GM12878 (cell line): ENCODE data around the gene GRM7. TPM values are rescaled to one million over a fixed set of nuclear protein-coding genes. Genes with fewer than 3 reads are reported as not detected.

ENCODE experiments used
- ATAC-seq: fragments of 200-7000 bp; cut with Tn5 transposase; 3 replicates; pipeline ENCODE4 v1.9.1; 2020; ENCODE audit warnings: mild to moderate bottlenecking, moderate library complexity
- BruUV-seq: library from RNA; stranded (reverse); fragments of 400-500 nt; replicated peaks from 2 replicates; lab custom pipeline; 2021; lab: Mats Ljungman, UMichigan
- CTCF ChIA-PET: fragments of 300-600 bp; sonication (Branson Sonifier 250); formaldehyde crosslinking; extraction: SDS; loops from one replicate; lab custom pipeline; 2021; ENCODE audit warnings: inconsistent platforms; lab: Yijun Ruan, JAX
- POLR2A ChIA-PET: fragments of 350-600 bp; formaldehyde crosslinking; extraction: SDS; loops from one replicate; lab custom pipeline; 2021; ENCODE audit warnings: inconsistent platforms; lab: Charles Lee
- RAD21 ChIA-PET: fragments of 300-600 bp; sonication (Branson Sonifier 250); formaldehyde crosslinking; loops from one replicate; lab custom pipeline; 2023; ENCODE audit warnings: antibody characterized with exemption; ENCODE audit not compliant: unreplicated experiment; lab: Charles Lee
- SMC1A ChIA-PET: fragments of 300-600 bp; sonication (Branson Sonifier 250); formaldehyde crosslinking; loops from one replicate; lab custom pipeline; 2023; ENCODE audit not compliant: unreplicated experiment, uncharacterized antibody; lab: Charles Lee
- DNase-seq: peaks from one replicate; pipeline ENCODE4 v3.0.0-alpha.2; 2011; ENCODE audit warnings: low read depth, low spot score
- FAIRE-seq: peaks from 3 replicates; lab custom pipeline; 2011; peaks lifted over from hg19 to GRCh38; lab: Jason Lieb, UNC
- H2AFZ ChIP-seq: 2 replicates; pipeline ENCODE4 v1.6.0; 2011; ENCODE audit warnings: low read depth, low read length, control low read depth; ENCODE audit not compliant: control insufficient read depth
- H3K27ac ChIP-seq: 2 replicates; pipeline ENCODE4 v1.5.1; 2011; ENCODE audit warnings: control low read depth; ENCODE audit not compliant: control insufficient read depth, insufficient read depth
- H3K27me3 ChIP-seq, 2 experiments: replicated peaks in 1 of 2; 2 replicates each; pipeline versions ENCODE4 v1.6.0 to v1.6.1; 2011; ENCODE audit warnings: low read length in 1 of 2; ENCODE audit not compliant: control insufficient read depth in 2 of 2, insufficient read depth in 2 of 2
- H3K36me3 ChIP-seq, 2 experiments: 2 replicates each; pipeline ENCODE4 v1.5.1; 2011; ENCODE audit warnings: low read length in 1 of 2; ENCODE audit not compliant: control insufficient read depth in 2 of 2, insufficient read depth in 2 of 2
- H3K4me1 ChIP-seq: 2 replicates; pipeline ENCODE4 v1.6.1; 2011; ENCODE audit warnings: mild to moderate bottlenecking, low read length, moderate library complexity, mixed read lengths; ENCODE audit not compliant: control insufficient read depth, insufficient read depth
- H3K4me2 ChIP-seq: 2 replicates; pipeline ENCODE4 v1.6.0; 2011; ENCODE audit warnings: control low read depth; ENCODE audit not compliant: control insufficient read depth, insufficient read depth
- H3K4me3 ChIP-seq: fragments of 200-600 bp; sonication (generic); 2 replicates; pipeline ENCODE4 v1.5.1; 2016
- H3K79me2 ChIP-seq: 2 replicates; pipeline ENCODE4 v1.6.0; 2011; ENCODE audit warnings: low read length; ENCODE audit not compliant: control insufficient read depth, insufficient read depth
- H3K9ac ChIP-seq: 2 replicates; pipeline ENCODE4 v1.8.0; 2011; ENCODE audit warnings: low read length, control low read depth, mixed read lengths; ENCODE audit not compliant: control insufficient read depth, insufficient read depth
- H3K9me3 ChIP-seq: replicated peaks from 3 replicates; pipeline ENCODE4 v1.5.1; 2011; ENCODE audit warnings: mild to moderate bottlenecking, low read length; ENCODE audit not compliant: control insufficient read depth, insufficient read depth
- H4K20me1 ChIP-seq: 2 replicates; pipeline ENCODE4 v1.6.0; 2011; ENCODE audit not compliant: control insufficient read depth, insufficient read depth
- CHD2 ChIP-seq: IDR thresholded peaks from 2 replicates; pipeline ENCODE4 v1.6.1; 2011; ENCODE audit warnings: low read depth, low read length, improper control_type of control experiment, borderline replicate concordance
- IRF5 ChIP-seq: fragments of 450-650 bp; IDR thresholded peaks from 2 replicates; pipeline ENCODE4 v1.6.1; 2017; ENCODE audit warnings: borderline replicate concordance
- MYB ChIP-seq: fragments of 150-350 bp; IDR thresholded peaks from 2 replicates; pipeline ENCODE4 v1.6.1; 2014; ENCODE audit warnings: mild to moderate bottlenecking, low read depth, low read length, borderline replicate concordance
- NBN ChIP-seq: fragments of 450-650 bp; IDR thresholded peaks from 2 replicates; pipeline ENCODE4 v1.6.1; 2016
- NFYA ChIP-seq: IDR thresholded peaks from 2 replicates; pipeline ENCODE4 v1.6.1; 2011; ENCODE audit warnings: low read depth, mild to moderate bottlenecking, low read length, improper control_type of control experiment, borderline replicate concordance
- PAX8 ChIP-seq: fragments of 450-650 bp; IDR thresholded peaks from 2 replicates; pipeline ENCODE4 v1.6.1; 2017; ENCODE audit warnings: mild to moderate bottlenecking, moderate library complexity
- RB1 ChIP-seq: fragments of 450-650 bp; formaldehyde crosslinking; IDR thresholded peaks from 2 replicates; pipeline ENCODE4 v1.6.1; 2017; ENCODE audit warnings: mild to moderate bottlenecking, borderline replicate concordance
- RFX5 ChIP-seq: IDR thresholded peaks from 2 replicates; pipeline ENCODE4 v1.6.1; 2011; ENCODE audit warnings: low read depth, low read length, improper control_type of control experiment
- SMAD5 ChIP-seq: IDR thresholded peaks from 2 replicates; pipeline ENCODE4 v1.6.1; 2016; ENCODE audit warnings: antibody characterized with exemption, low read depth
- TCF7 ChIP-seq: IDR thresholded peaks from 2 replicates; pipeline ENCODE4 v1.6.1; 2014; ENCODE audit warnings: antibody characterized with exemption, borderline replicate concordance
- ZBTB40 ChIP-seq: fragments of 450-650 bp; IDR thresholded peaks from 2 replicates; pipeline ENCODE4 v1.6.1; 2016; ENCODE audit warnings: mild to moderate bottlenecking, moderate library complexity, borderline replicate concordance
- ZSCAN29 ChIP-seq: fragments of 450-650 bp; IDR thresholded peaks from 2 replicates; pipeline ENCODE4 v1.6.1; 2017; ENCODE audit warnings: mild to moderate bottlenecking, moderate library complexity
- WGBS: methylation state at CpG from one replicate; pipeline ENCODE4 v1.1.6; 2016; ENCODE audit warnings: low lambda C conversion rate; ENCODE audit not compliant: insufficient replicate concordance, insufficient coverage; ENCODE audit errors: missing lambda C conversion rate; 5-methylcytosine and 5-hydroxymethylcytosine counted together
- in situ Hi-C: fragments of 300-500 bp; cut with MboI; formaldehyde crosslinking; loops from 9 replicates; pipeline ENCODE4 v1.14.3; 2018; ENCODE audit warnings: mixed read lengths
- intact Hi-C: fragments of 100-400 bp; cut with micrococcal nuclease; formaldehyde crosslinking; loops from one replicate; pipeline ENCODE4 v1.14.2; 2022; ENCODE audit not compliant: unreplicated experiment
- polyA plus RNA-seq, 11 experiments: library from polyadenylated mRNA; depleted of rRNA in 4 of 11; unstranded in 6 of 11; stranded (reverse) in 5 of 11; fragments of >200 nt; fragmentation: Nextera tagmentation in 4 of 11; fragmentation: Illumina TruSeq in 1 of 11; extraction: Ambion mirVana in 4 of 11; extraction: Trizol in 1 of 11; gene quantifications; 1 replicate in 1 of 11; 2 replicates in 10 of 11; pipeline versions ENCODE4 v1.2.1 to v1.2.3, GENCODE V29; 2011 to 2016; ENCODE audit warnings: inconsistent platforms in 2 of 11, missing spikeins in 2 of 11, low read depth in 1 of 11
- total RNA-seq, 4 experiments: library from RNA; depleted of rRNA in 3 of 4; stranded (reverse); fragments of >200 nt in 3 of 4; fragmentation: Illumina TruSeq in 1 of 4; extraction: Trizol in 1 of 4; gene quantifications; 2 replicates each; pipeline versions ENCODE4 v1.2.1 to v1.2.3, GENCODE V29; 2013 to 2021

GRM7 gene
- total and polyA plus RNA-seq, 10 of the 15 experiments (the other 5 are each of a cell fraction or from before 2014, with no cell fraction given) = not detected

DNA sequence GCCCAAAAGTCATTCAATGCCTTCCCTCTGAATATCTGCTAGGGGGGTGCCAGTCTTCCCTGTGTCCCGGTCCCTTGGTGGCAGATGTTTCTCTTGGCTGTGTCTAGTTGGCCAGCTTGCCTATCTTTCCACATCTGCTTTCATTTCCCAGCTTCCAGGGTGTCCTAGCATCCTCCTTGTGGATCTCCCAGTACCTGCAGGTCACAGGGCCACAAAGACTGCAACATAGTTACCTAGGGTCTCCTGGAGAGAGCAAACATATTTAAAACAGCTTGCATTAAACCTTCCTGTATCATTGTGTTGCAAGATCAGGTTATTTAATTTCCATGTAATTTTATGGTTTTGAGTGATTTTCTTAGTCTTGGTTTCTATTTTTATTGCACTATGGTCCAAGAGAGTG is 400.1 kb downstream of the GRM7 start:
- TF ChIP-seq RFX5 = no peak
- H3K79me2 ChIP-seq = no peaks in the 10 kb centered on the region
- H3K4me3 ChIP-seq = no peak overlapping the region

GRCh38 chr3:7263347-7264195 is 402.7 kb downstream of the GRM7 start:
- ChIA-PET CTCF (no interaction called here), SMC1A (no interaction called here), POLR2A (no interaction called here), RAD21 (no interaction called here)
- H2AFZ ChIP-seq = no peak overlapping the region
- no peak overlapping the region for H3K4me2 ChIP-seq
- no peak for FAIRE-seq
- H3K27ac ChIP-seq = no peak overlapping the region
- no peak overlapping the region for H3K9ac ChIP-seq
- DNase-seq = no peak
- H3K4me3 ChIP-seq = no peak overlapping the region
- intact Hi-C loops = no loop called here
- H4K20me1 ChIP-seq = no peaks in the 10 kb centered on the region
- no TSS peak for BruUV-seq
- no peaks in the 10 kb centered on the region for H3K27me3 ChIP-seq
- H3K79me2 ChIP-seq = no peaks in the 10 kb centered on the region
- H3K9me3 ChIP-seq = no peaks in the 10 kb centered on the region
- in situ Hi-C loops = no loop called here
- no peak for ATAC-seq
- no peaks in the 10 kb centered on the region for H3K36me3 ChIP-seq
- WGBS = 36% methylated on average over 13 of the region's 13 CpGs
- H3K4me1 ChIP-seq = no peaks in the 10 kb centered on the region
- TF ChIP-seq PAX8 = no peak
- TF ChIP-seq RB1 = no peak
- TF ChIP-seq TCF7 = no peak
- no peak for TF ChIP-seq CHD2
- no peak for TF ChIP-seq SMAD5
- TF ChIP-seq NBN = no peak
- no peak for TF ChIP-seq MYB
- TF ChIP-seq ZSCAN29 = no peak
- TF ChIP-seq IRF5 = no peak
- TF ChIP-seq NFYA = no peak
- no peak for TF ChIP-seq ZBTB40

More for the DNA sequence above, 400.1 kb downstream of the GRM7 start:
- Histone ChIP-seq H3K4me1 (no peaks in the 10 kb centered on the region), H3K9me3 (no peaks in the 10 kb centered on the region), H4K20me1 (no peaks in the 10 kb centered on the region), H3K9ac (no peak overlapping the region), H3K27ac (no peak overlapping the region), H3K4me2 (no peak overlapping the region), H3K36me3 (no peaks in the 10 kb centered on the region), H2AFZ (no peak overlapping the region), H3K27me3 (no peaks in the 10 kb centered on the region)
- ATAC-seq (no peak), FAIRE-seq (no peak), DNase-seq (no peak)
- intact Hi-C loops = no loop called here
- SMC1A ChIA-PET = no interaction called here
- no TSS peak for BruUV-seq
- in situ Hi-C loops = no loop called here
- WGBS = 0% methylated on average over 1 of the region's 1 CpG
- RAD21 ChIA-PET = interaction anchor here (0.7 kb wide), 1 partner anchor 28 kb away, joined by 3 read pairs; no protein-coding TSS in a partner anchor
- POLR2A ChIA-PET = no interaction called here
- CTCF ChIA-PET = no interaction called here
